Activated CD4-positive, alpha-beta T cell treated with anti-CD3 and anti-CD28 coated beads, Interleukin-10, Interleukin-2, amounts not matched to agents 100 ng/mL and 50 ng/mL, durations not matched to agents 16 hours and 8 hours (primary cell): Measurements from ENCODE around the gene NEUROG1.
"Not testable (repeated sequence)": the region's sequence is repeated elsewhere in the genome, so short reads cannot be mapped to it uniquely, and the experiment has no call there.

Experiments used
- DNase-seq: peaks from one replicate; pipeline ENCODE4 v3.0.0-alpha.2; 2020

NEUROG1 gene

DNA sequence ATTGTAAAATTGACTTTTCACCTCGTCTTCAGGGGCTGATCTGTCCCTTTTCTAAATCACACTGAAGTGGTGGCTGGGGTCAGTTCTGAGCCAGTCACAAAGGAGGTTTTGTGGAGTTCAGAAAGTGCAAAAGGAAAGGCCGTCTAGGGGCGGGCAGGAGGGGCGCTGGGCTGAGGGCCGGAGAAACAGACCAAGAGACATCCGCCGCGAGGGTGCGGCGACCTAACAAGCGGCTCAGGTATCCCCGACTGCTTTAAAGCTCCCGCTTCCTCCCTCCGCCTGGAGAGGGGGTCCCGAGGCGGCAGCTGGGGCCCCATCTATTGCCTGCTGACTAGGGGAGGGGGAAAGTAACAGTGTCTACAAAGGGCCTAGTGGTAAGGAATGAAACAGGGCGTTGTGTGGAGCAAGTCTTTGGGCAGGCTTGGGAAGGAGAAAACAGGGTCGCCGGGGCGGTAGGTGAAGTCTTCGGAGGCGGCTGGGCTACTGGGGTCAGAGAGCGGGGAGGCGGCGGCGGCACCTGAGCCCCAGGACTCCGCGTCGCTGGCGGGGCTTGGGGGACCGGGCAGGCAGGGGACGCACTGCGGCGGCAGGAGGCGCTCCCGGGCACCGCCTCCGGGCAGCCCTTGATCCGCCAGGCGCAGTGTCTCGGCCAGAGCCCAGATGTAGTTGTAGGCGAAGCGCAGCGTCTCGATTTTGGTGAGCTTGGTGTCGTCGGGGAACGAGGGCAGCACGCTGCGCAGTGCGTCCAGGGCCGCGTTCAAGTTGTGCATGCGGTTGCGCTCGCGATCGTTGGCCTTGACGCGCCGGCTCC is 950 bp downstream of the NEUROG1 start:
- DNase-seq, result no peak

DNA sequence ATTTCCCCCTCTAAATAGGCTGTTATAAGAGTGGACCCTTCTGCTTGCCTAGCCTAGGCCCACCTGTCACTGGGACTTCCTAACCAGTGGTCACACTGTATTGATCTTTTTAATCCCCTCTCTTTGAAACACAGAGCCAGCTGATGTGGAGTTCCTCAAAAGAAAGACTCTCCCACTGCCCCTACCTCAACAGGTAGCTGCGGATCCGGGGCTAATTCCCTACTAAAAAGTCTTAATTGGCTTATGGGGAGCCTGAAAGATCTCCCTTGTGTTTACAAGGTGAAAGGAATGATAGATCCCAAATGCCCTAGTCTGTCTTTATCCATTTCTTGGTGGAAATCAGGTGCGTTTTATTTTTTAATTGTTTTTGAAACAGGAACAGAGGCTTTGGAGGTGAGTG is 2.0 kb downstream of the NEUROG1 start:
- no peak for DNase-seq

DNA sequence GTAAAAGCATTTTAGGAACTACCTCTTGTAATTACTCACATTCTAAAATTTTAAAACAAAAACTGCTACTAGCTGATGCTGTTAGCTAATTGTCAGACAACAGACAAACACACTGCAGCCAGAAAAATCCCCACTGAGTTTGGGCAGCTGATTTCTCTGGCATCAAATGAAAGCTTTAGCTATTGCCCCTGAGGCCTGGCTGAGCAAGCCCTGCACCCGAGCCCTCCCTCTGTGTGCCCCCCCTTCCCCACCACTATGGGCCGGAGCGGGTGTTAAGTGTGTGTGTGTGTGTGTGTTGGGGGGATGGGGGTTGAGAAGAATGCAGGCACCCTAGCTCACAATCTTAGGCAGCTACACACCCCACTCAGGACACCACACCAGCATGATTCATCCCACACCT is 2.4 kb downstream of the NEUROG1 start:
- no peak for DNase-seq

DNA sequence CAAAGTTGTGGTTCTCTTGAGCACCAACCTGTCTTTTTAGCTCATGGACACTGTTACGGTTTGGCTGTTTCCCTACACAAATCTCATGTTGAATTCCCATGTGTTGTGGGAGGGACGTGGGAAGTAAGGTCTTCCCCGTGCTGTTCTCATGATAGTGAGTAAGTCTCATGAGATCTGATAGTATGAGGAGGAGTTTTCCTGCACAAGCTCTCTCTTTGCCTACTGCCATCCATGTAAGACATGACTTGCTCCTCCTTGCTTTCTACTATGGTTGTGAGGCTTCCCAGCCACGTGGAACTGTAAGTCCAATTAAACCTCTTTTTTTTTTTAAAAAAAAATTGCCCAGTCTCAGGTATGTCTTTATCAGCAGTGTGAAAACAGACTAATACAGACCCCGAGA is 6.2 kb downstream of the NEUROG1 start:
- DNase-seq, result not testable (repeated sequence)

DNA sequence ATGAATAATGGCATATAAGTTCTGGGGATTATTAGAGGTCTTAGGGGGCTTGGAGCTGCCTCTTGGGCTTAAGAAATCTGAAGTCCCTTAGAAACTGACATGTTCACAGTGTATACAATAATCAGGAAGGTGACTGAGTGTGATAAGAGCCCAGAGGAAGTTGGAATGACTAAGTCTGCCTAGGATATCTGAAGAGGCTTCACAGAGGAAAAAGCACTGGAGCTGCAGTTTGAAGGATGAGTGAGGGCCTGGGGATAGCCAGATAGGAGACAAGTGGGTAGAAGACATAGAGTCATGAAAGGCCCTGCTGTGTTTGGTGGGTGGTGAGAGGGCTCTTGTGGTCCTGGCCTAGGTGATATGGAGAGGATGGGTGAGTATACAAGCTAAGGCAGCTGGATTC is 8.8 kb downstream of the NEUROG1 start:
- DNase-seq, result no peak

DNA sequence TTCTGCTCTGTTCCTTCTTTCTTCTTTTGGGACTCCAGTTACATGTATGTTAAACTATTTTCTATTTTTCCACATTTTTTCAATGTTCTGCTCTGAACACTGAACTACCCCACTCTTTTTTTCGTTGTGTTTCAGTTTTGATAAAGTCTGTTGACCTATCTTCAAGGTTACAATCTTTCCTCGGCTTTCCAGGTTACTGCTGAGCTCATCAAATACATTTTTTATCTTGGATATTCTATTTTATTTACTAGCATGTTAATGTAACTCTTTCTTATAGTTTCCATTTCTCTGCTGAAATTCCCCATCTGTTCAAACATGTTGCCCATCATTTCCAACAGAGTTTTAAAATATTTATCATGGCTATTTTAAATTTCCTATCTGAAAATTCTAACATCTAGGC is 13.8 kb downstream of the NEUROG1 start:
- DNase-seq, result no peak

DNA sequence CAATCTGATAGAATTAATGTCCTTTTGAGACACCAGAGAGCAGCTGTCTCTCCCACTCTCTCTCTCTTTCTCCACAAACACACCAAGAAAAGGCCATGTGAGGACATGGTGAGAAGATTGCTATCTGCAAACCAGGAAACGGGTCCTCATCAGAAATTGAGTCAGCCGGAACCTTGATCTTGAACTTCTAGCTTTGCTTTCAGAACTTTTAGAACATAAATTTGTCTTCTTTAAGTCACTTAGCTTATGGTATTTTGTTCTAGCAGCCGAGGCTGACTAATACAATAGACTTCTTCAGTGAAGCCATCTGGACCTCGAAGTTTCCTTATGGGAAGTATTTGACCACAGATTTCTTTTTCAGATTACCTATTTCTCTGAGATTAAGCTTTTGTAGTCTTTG is 18.1 kb downstream of the NEUROG1 start:
- DNase-seq, result no peak

DNA sequence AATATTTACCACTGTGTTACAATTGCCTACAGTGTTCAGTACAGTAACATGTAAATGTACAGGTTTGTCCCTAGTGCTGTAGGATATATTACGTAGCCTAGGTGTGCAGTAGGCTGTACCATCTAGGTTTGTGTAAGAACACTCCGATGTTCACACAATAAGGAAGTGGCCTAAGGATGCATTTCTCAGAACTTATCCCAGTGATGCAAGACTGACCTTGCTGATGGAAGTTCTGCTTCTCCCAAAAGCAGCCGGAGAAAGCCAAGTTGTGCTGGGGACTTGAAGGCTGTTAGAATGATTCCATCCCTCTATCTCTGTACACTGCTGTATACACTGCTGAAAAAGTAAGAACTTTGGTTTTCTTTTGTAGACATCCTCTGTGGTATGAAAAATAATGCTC is 21.6 kb downstream of the NEUROG1 start:
- DNase-seq, result no peak

DNA sequence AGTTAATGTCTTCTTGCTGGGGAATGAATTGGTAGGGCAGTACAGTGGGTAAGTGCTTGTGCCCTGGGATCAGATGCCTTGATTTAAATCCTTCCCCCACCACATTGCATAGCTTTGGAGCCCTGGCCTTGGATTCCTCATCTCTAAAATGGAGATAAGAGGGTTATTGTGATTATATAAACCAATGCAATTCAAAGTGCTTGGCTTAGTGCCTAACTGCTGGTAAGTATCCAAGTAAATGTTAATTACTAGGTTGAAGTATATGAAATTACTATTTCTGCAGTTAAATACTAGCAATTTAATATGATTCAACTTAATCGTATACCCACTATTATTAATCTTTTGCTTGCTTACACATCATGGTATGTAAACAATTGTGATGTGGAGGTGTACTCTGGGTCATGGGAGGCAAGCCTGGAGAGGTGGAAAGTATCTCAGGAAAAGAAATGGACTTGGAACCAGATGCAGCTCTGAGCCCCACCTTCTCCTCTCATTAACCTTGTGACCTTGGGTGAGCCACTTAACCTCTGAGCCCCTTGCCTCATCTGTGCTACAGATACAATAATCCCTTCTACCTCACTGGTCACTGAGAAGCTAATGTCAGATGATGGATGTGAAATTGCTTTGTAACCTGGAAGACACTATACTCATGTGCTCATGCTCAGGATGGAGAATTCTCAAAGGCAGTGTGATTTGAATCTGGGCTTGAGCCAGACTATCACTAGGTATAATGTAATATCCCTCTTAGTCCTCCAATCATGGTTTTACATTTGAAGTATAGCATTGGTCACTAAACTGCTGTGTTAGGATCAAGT is 23.8 kb downstream of the NEUROG1 start:
- no peak for DNase-seq

DNA sequence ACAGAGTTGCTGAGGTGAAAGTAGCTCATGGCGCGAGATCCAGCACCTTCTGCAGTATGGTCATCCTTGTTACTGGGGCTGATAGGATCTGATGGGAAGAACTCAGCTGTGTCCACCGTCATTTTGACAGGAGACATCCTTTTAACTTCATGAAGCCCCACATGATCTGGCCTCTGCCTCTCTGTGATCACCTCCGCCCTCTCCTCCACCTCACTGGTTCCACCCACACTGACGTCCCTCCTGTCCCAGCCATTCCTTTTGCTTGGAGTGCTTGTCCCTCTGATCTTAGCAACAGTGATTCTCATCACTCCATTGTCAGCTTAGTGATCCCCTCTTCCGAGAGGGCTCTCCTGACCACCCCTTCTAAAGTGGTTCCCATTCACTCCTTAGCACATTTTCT is 25.8 kb downstream of the NEUROG1 start:
- DNase-seq, result no peak

DNA sequence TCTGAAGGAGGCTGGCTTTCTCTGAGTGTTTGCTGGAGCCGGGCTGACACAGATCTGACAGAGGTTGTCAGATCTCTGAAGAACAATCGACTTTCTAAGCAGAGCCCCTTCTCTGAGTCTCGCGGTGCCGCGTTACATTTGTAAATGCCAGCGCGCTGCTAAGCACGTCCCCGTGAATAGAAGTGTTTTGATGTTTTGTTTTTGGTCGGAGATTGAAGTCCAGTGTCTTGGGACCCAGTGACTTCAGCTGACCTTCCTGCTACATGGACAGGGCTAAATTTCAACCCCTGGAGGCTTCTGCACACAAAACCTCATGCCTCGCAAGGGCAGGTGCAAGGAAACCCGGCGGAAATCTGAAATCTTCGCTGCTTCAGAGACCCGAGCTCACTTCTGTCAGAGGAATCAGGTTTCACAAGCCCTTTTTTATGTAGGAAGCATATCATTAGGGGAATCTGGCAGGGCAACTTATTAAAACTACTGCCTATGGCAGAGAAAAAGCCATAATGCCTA is 27.2 kb downstream of the NEUROG1 start:
- DNase-seq, result peak; percentile 7

DNA sequence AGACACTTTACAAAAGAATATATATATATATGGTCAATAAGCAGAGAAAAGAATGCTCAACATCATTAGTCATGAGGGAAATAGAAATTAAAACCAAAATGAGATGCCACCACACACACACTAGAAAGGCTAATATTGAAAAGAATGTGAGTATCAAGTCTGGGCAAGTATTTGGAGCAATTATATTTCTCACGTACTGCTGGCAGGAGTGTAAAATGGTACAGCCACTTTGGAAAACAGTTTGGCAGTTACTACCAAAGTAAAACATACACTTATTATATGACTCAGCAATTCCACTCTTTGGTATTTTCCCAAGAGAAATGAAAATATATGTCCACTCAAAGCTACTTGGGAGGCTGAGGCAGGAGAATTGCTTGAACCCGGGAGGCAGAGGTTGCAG is 29.8 kb downstream of the NEUROG1 start:
- no peak for DNase-seq

DNA sequence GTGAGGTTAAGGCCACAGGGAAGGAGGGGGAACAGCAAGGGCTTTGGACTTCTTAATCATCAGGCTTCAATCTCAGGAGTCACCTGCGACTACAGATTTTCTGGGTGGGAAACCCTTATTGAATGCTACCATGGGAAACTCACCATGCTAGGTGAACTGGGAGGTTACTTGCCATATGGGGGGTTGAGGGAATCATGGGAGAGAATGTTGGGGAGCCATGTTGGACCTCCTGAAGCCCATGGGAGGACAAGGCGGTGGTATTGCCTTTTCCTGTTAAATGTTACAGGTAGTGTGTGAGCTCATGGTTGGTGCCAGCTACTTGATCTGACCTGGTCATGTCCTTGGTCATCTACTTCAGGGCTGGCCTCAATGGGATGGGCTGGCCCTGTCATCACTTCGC is 31.4 kb downstream of the NEUROG1 start:
- DNase-seq, result no peak

DNA sequence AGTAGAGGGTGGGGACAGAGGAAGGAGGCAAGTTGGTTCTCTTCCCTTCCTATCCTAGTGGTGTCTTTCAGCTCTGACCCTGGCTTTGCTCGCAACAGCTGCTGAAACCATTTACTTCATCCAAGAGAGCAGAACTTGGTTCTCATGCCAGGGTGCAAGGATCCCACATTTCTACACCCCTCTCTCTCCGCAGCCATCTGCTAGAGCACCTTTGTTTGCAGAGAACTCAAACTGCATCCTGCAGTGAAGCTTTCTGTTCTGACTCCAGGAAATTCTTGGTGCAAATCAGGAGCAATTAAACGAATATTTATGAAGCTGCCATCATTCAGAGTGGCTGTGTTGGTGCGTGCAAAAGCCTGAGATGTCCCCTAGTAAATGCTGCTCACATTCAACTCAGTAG is 31.9 kb downstream of the NEUROG1 start:
- DNase-seq, result no peak

DNA sequence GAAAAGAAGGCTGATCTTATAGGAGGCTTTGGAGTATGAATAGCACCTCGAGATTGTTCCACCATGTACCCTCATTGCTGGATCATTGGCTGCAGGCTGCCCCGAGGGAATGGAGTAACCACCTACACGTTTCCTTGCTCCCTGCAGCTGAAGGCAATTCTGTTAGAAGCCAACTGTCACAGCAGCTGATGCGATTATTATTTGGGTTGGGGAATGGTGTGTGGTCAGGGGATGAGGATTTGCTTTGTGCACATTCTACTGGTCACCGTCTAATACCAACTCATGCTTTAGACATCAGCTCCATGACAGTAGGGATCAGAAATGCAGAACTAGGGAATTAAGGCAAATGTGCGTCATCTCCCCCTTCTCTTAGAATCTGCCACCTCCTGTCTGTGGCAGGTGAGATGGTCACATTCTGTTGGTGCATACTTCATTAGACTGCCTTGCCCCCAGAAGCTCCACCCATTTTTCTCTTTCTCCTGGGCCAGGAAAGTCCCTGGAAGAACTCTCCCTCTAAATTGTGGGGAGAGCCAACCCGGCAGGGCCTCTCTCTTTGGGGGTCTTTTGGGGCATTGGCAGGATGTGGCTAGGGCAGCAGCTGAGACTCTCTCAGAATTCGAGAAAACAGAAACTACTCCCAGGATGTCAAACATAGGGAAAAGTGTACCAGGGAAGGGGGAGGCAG is 32.8 kb downstream of the NEUROG1 start:
- no peak for DNase-seq

DNA sequence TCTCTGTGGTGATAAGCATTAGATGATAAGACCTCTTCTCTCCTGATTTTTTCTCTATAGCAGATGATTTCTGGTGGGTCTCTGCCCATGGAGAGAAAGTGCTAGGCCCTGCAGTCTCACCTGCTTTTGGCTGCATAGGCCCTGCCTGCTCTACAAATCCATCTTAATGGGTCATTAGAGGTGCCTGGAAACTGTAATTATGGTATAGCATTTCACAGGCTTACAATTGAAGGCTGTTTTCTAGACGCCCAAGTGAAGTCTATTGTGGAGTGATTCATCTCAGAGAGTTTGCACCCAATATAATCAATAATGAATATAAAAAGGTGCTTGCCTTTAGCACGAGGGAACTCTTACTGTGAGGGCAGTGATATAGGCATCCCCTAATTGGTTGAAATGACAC is 33.8 kb downstream of the NEUROG1 start:
- DNase-seq, result no peak

DNA sequence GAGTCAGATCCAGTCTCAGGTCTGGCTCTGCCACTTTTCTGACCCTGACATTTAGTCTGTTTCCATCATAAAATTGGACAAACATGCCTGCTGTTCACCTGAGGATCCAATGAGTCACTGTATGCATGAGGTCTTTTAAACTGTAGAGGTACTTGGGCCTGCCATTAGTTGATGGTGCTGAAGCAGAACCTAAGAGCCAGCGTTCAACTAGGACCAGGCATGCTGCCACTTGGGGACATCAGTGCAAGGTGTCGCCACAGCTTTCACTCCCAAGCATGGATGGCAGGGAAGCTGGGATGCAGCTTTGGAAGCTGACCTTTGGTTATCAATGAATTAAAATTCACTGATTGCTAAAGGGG is 37.1 kb downstream of the NEUROG1 start:
- no peak for DNase-seq

DNA sequence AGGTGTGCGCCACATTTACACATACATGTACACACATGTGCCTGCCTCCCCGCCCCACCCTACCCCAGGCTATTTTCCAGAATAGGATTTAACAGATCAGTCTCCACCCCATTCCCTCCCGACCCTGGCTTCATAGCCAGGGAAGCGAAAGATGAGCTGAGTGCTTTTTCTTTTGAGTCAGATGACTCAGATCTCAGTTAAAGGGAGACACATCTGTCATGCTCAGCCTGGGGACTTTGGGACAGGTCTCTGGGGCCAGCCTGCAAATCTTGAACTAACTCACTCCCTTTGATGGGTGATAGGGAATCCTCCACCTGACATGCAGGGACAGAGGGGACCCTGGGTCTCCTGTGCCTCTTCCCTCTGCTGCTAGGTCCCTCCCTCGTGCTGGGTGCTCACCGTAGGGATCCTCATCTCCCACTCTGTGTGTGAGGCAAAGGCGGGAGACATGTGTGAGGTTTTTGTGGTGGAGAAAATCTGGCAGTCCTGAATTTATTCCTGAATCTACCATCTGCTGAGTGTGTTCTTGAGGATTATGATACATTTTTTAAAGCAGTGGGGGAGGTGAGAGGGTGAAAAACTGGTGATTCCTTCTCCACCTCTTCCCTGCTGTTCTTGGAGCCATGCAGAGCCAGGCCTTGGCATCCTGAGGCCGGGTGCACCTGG is 37.7 kb downstream of the NEUROG1 start:
- no peak for DNase-seq

DNA sequence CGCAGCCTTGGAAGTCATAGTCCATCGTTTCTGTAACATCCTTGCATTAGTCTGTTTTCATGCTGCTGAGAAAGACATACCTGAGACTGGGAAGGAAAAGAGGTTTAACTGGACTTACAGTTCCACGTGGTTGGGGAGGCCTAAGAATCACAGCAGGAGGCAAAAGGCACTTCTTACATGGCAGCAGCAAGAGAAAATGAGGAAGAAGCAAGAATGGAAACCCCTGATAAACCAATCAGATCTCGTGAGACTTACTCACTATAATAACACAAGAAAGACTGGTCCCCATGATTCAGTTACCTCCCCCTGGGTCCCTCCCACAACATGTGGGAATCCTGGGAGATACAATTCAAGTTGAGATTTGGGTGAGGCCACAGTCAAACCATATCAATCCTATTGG is 40.2 kb downstream of the NEUROG1 start:
- DNase-seq, result not testable (repeated sequence)

DNA sequence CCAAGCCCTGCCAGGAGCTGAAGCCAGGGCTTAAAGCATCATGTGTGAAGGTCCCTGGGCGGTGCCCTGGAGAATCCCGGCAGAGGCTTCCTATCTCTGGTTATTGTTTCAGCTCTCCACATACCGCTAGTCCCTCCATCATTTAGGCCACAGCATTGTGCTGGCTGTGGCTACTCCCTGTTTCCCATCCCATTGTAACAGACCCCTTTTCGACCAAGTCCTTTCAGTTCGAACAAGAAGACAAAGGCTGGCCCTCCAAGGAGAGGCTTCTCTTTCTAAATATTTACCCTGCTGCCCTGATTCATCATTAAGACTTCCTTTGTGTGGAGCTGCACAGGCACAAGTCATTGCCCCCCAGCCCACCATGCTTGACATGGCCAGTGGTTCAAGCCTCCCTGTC is 41.6 kb downstream of the NEUROG1 start:
- no peak for DNase-seq

DNA sequence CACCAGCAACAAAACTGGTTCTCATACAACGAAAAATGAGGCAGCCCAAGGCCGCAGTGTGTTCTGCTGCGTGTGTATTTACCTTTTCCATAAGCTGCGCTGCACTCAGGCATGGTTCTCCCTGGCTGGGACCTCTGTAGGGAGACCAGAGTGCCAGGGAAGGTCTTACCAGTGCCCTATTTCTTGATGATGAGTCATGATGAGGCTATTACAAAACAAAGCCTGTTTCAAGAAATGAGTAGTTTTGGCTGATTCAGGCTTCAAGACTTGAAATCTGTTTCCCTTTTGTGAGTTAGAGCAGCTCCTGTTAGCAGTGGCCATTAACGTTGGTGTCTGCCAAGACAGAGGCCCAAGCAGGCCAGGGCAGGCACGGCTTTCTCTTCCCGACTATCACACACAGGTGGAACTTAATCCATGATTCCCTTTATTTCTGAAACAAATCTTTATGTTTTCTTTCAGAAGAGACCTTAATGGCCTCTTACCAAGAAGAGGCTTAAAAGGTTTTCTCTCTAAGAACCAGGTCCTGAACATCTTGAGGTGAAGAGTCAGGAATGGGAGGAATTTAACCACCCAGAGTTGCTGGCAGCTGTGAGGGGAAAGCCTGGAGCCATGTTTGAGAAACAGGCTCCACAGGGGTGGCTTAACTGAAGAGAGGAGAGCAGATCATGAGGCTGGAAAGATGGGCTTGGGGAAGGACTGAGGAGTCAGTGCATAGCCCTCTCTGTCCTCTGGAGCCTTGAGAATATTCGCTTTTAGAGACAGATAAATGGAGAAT is 42.2 kb downstream of the NEUROG1 start:
- DNase-seq, result peak; percentile 67

DNA sequence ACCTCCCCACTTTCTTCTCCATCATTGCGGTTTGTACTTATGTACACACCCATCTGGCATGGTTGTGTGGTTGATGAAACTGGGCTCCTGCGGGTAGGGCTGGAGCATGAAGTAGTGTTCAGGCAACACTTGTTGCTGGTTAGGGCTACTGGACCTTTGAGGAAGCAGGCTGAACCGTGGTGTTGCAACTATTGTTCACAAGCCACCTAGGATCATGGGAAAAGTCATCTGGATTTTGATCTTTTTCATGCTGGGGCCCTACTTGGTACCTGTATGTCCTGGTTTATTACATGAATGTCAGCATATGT is 43.5 kb downstream of the NEUROG1 start:
- DNase-seq, result no peak
